ENCODE measurements around the gene ELL3.
"Not testable (repeated sequence)": the region's sequence is repeated elsewhere in the genome, so short reads cannot be mapped to it uniquely, and the experiment has no call there.

The ELL3 gene

GRCh38 chr15:43791993-43792760 is 15.4 kb upstream of the ELL3 start, which contains the start of gene SERF2:
Gene SERF2 (plus strand): TSS chr15:43792320. CDS start chr15:43792377, 57 bp downstream.
- peak; percentile 91 for DNase-seq

GRCh38 chr15:43789409-43789808 is 12.6 kb upstream of the ELL3 start:
- DNase-seq, result no peak

GRCh38 chr15:43779016-43779415 is 2.2 kb upstream of the ELL3 start:
- DNase-seq, result no peak

GRCh38 chr15:43777267-43777914 is 625 bp upstream of the ELL3 start:
- DNase-seq, result no peak

GRCh38 chr15:43776101-43776717 is 557 bp downstream of the ELL3 start:
- DNase-seq, result no peak

- no peak for DNase-seq
Measured at GRCh38 chr15:43775411-43775965, 1.3 kb downstream of the ELL3 start.

- DNase-seq, result no peak
Measured at GRCh38 chr15:43774062-43774461, 2.7 kb downstream of the ELL3 start.

GRCh38 chr15:43772624-43773023 is 4.1 kb downstream of the ELL3 start:
- no peak for DNase-seq

- no peak for DNase-seq
Measured at GRCh38 chr15:43771816-43772215, 5.0 kb downstream of the ELL3 start.

GRCh38 chr15:43769584-43770228 is 7.1 kb downstream of the ELL3 start:
- DNase-seq, result no peak

GRCh38 chr15:43763819-43764446 is 12.8 kb downstream of the ELL3 start:
- no peak for DNase-seq

- DNase-seq, result no peak
Measured at GRCh38 chr15:43762824-43763223, 13.9 kb downstream of the ELL3 start.

- no peak for DNase-seq
Measured at GRCh38 chr15:43751885-43752284, 24.9 kb downstream of the ELL3 start.

- DNase-seq, result no peak
Measured at GRCh38 chr15:43749690-43750345, 26.9 kb downstream of the ELL3 start.

- no peak for DNase-seq
Measured at GRCh38 chr15:43748376-43748775, 28.4 kb downstream of the ELL3 start.

- not testable (repeated sequence) for DNase-seq
Measured at GRCh38 chr15:43746903-43747309, 29.9 kb downstream of the ELL3 start.

GRCh38 chr15:43746245-43746902 is 30.4 kb downstream of the ELL3 start, which contains the start of gene PDIA3:
Gene PDIA3 (plus strand): TSS chr15:43746438. CDS start chr15:43746540, 102 bp downstream.
- peak; percentile 66 for DNase-seq

- no peak for DNase-seq
Measured at GRCh38 chr15:43735416-43735815, 41.4 kb downstream of the ELL3 start.

- DNase-seq, result not testable (repeated sequence)
Measured at GRCh38 chr15:43728053-43728725, 48.6 kb downstream of the ELL3 start.

- DNase-seq, result not testable (repeated sequence)
Measured at GRCh38 chr15:43726306-43726705, 50.5 kb downstream of the ELL3 start.

GRCh38 chr15:43723151-43723550 is 53.6 kb downstream of the ELL3 start:
- DNase-seq, result no peak

Measured in cortex of kidney (tissue), 1 donor.